AG09319 (cell line): ENCODE data around the gene TSPAN33.

ENCODE experiments used
- DNase-seq: peaks from one replicate; pipeline ENCODE4 v3.0.0-alpha.2; 2010; ENCODE audit warnings: low read depth; ENCODE audit errors: extremely low read depth
- TF ChIP-seq, protein P1 (sequence below): IDR thresholded peaks from 2 replicates; pipeline ENCODE4 v1.5.1; 2011; ENCODE audit warnings: low read depth, mild to moderate bottlenecking, inconsistent platforms, low read length, moderate library complexity

The TSPAN33 gene

GRCh38 chr7:129189661-129190310 is 45.3 kb downstream of the TSPAN33 start:
- TF ChIP-seq, protein P1, sequence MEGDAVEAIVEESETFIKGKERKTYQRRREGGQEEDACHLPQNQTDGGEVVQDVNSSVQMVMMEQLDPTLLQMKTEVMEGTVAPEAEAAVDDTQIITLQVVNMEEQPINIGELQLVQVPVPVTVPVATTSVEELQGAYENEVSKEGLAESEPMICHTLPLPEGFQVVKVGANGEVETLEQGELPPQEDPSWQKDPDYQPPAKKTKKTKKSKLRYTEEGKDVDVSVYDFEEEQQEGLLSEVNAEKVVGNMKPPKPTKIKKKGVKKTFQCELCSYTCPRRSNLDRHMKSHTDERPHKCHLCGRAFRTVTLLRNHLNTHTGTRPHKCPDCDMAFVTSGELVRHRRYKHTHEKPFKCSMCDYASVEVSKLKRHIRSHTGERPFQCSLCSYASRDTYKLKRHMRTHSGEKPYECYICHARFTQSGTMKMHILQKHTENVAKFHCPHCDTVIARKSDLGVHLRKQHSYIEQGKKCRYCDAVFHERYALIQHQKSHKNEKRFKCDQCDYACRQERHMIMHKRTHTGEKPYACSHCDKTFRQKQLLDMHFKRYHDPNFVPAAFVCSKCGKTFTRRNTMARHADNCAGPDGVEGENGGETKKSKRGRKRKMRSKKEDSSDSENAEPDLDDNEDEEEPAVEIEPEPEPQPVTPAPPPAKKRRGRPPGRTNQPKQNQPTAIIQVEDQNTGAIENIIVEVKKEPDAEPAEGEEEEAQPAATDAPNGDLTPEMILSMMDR: no peak
- no peak for DNase-seq

- no peak for DNase-seq
Observed at GRCh38 chr7:129191272-129191671, 46.8 kb downstream of the TSPAN33 start.

GRCh38 chr7:129193892-129194291 is 49.4 kb downstream of the TSPAN33 start:
- TF ChIP-seq, protein P1: no peak
- DNase-seq: no peak

More at GRCh38 chr7:129191272-129191671, 46.8 kb downstream of the TSPAN33 start:
- TF ChIP-seq, protein P1: no peak

DNA sequence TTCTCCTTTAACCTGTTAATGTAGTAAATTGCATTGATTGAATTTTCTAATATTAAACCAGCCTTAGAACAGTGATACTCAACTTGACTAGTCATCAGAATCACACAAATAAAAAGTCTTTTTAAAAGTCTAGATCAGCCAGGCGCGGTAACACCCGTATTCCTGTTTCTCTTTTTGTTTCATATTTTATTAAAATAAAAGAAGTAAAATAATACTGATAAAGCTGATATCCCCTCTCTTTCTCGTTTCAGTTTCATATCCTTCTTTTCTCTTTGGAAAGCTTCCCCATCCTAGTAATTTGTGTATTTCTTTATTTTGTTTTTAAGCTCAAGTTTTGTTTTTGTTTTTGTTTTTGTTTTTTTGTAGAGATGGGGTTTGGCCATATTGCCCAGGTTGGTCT is 53.3 kb downstream of the TSPAN33 start:
- no peak for DNase-seq
- TF ChIP-seq, protein P1: no peak

DNA sequence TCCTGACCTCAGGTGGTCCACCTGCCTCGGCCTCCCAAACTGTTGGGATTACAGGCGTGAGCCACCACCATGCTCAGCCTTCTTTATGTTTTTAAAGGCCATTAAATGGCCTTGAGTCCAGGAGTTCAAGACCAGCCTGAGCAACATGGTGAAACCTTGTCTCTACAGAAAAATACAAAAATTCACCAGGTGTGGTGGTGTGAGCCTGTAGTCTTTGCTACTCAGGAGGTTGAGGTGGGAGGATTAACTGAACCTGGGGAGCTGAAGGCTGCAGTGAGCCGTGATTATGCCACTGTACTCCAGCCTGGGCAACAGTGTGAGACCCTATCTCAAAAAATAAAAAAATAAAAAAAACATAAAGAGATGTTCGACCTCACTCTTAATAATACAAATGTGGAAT is 54.9 kb downstream of the TSPAN33 start:
- no peak for DNase-seq
- TF ChIP-seq, protein P1: no peak

- no peak for DNase-seq
- TF ChIP-seq, protein P1: no peak
Observed at GRCh38 chr7:129202058-129202777, 57.7 kb downstream of the TSPAN33 start.

- TF ChIP-seq, protein P1: no peak
- no peak for DNase-seq
Observed at GRCh38 chr7:129203050-129203741, 58.7 kb downstream of the TSPAN33 start.
